HCT116 (cell line): ENCODE data around the gene DHCR7. TPM values are rescaled to one million over a fixed set of nuclear protein-coding genes. Genes with fewer than 3 reads are reported as not detected.

Experiments used
- ATAC-seq: fragments of 200-7000 bp; cut with Tn5 transposase; 2 replicates; pipeline ENCODE4 v1.9.1; 2020; ENCODE audit warnings: mild to moderate bottlenecking, moderate library complexity
- BruUV-seq: library from RNA; stranded (reverse); fragments of 400-500 nt; replicated peaks from 2 replicates; lab custom pipeline; 2021; lab: Mats Ljungman, UMichigan
- CTCF ChIA-PET: fragments of 300-600 bp; sonication (Branson Sonifier 250); formaldehyde crosslinking; loops from one replicate; lab custom pipeline; 2021; ENCODE audit warnings: antibody characterized with exemption; lab: Charles Lee
- POLR2A ChIA-PET: fragments of 300-600, 350-600 bp; sonication (Branson Sonifier 250); formaldehyde crosslinking; loops from one replicate; lab custom pipeline; 2021; ENCODE audit warnings: antibody characterized with exemption; lab: Charles Lee
- RAD21 ChIA-PET, 2 experiments: fragments of 300-600 bp; sonication (Branson Sonifier 250); formaldehyde crosslinking; loops; one replicate each; lab custom pipeline; 2023; ENCODE audit warnings: low total read pairs in 2 of 2; ENCODE audit not compliant: uncharacterized antibody in 2 of 2, unreplicated experiment in 2 of 2, low non-redundant PET in 1 of 2; lab: Charles Lee
- DNase-seq: peaks from one replicate; pipeline ENCODE4 v3.0.0-alpha.2; 2010; ENCODE audit warnings: low read depth, low spot score
- H2AFZ ChIP-seq: fragments of 200-600 bp; shearing (Covaris generic), sonication (generic); 2 replicates; pipeline ENCODE4 v1.6.1; 2017; ENCODE audit warnings: low read depth, mixed run types, mixed read lengths, antibody characterized with exemption, low read length; ENCODE audit not compliant: poor library complexity, severe bottlenecking
- H3K27ac ChIP-seq: 2 replicates; pipeline ENCODE4 v1.5.1; 2012; ENCODE audit warnings: low read depth, low read length
- H3K27me3 ChIP-seq: fragments of 200-600 bp; sonication (generic); 2 replicates; pipeline ENCODE4 v1.6.1; 2016; ENCODE audit warnings: mixed run types, low read length, mixed read lengths; ENCODE audit not compliant: insufficient read depth
- H3K36me3 ChIP-seq, 2 experiments: fragments of 200-500 bp in 1 of 2; fragments of 200-600 bp in 1 of 2; sonication (Bioruptor generic) in 1 of 2; sonication (generic) in 1 of 2; 2 replicates each; pipeline versions ENCODE4 v1.5.1 to v1.6.1; 2014 to 2016; ENCODE audit warnings: low read length in 2 of 2, inconsistent platforms in 1 of 2, mixed read lengths in 1 of 2, mixed run types in 1 of 2; ENCODE audit not compliant: insufficient read depth in 2 of 2, control insufficient read depth in 1 of 2
- H3K4me1 ChIP-seq, 2 experiments: fragments of 200-600 bp in 1 of 2; sonication (generic) in 1 of 2; 2 replicates each; pipeline versions ENCODE4 v1.5.1 to v1.6.1; 2012 to 2017; ENCODE audit warnings: low read length in 2 of 2, inconsistent platforms in 1 of 2, mild to moderate bottlenecking in 1 of 2, mixed read lengths in 1 of 2, mixed run types in 1 of 2, moderate library complexity in 1 of 2; ENCODE audit not compliant: insufficient read depth in 2 of 2, control insufficient read depth in 1 of 2
- H3K4me2 ChIP-seq: fragments of 200-600 bp; sonication (generic); 2 replicates; pipeline ENCODE4 v1.6.1; 2017; ENCODE audit warnings: mixed run types, low read length, mixed read lengths
- H3K4me3 ChIP-seq, 2 experiments: fragments of 200-600 bp in 1 of 2; sonication (generic) in 1 of 2; replicated peaks in 1 of 2; 2 replicates each; pipeline ENCODE4 v1.5.1; 2011 to 2016; ENCODE audit warnings: low read length in 2 of 2, control low read depth in 1 of 2, low read depth in 1 of 2, mild to moderate bottlenecking in 1 of 2, mixed read lengths in 1 of 2, mixed run types in 1 of 2
- H3K79me2 ChIP-seq: fragments of 200-600 bp; sonication (generic); 2 replicates; pipeline ENCODE4 v1.6.1; 2017; ENCODE audit warnings: mild to moderate bottlenecking, mixed run types, low read length, moderate library complexity, mixed read lengths; ENCODE audit not compliant: insufficient read depth
- H3K9ac ChIP-seq: fragments of 200-600 bp; sonication (generic); 2 replicates; pipeline ENCODE4 v1.6.1; 2016; ENCODE audit warnings: low read length, mixed read lengths
- H3K9me2 ChIP-seq: fragments of 200-600 bp; sonication (generic), shearing (Covaris generic); 2 replicates; pipeline ENCODE4 v1.6.1; 2017; ENCODE audit warnings: mixed run types, mild to moderate bottlenecking, moderate library complexity; ENCODE audit not compliant: insufficient read depth
- H3K9me3 ChIP-seq, 2 experiments: fragments of 200-500 bp in 1 of 2; fragments of 200-600 bp in 1 of 2; sonication (Bioruptor generic) in 1 of 2; sonication (generic) in 1 of 2; 2 replicates each; pipeline ENCODE4 v1.6.1; 2014 to 2017; ENCODE audit warnings: low read length in 2 of 2, mixed read lengths in 2 of 2, inconsistent platforms in 1 of 2, low read depth in 1 of 2, mild to moderate bottlenecking in 1 of 2, mixed run types in 1 of 2, moderate library complexity in 1 of 2; ENCODE audit not compliant: control insufficient read depth in 1 of 2, insufficient read depth in 1 of 2
- H4K20me1 ChIP-seq: fragments of 200-600 bp; sonication (generic), shearing (Covaris generic); 2 replicates; pipeline ENCODE4 v1.6.1; 2017; ENCODE audit warnings: mixed run types, mild to moderate bottlenecking, moderate library complexity; ENCODE audit not compliant: insufficient read depth
- ATF3 ChIP-seq: IDR thresholded peaks from 2 replicates; pipeline ENCODE4 v1.6.1; 2012
- CBX3 ChIP-seq: IDR thresholded peaks from 2 replicates; pipeline ENCODE4 v1.6.1; 2012; ENCODE audit warnings: low read depth
- CTCF ChIP-seq, 3 experiments: fragments of 200-600 bp in 1 of 3; sonication (generic) in 1 of 3; IDR thresholded peaks in 2 of 3; conservative IDR thresholded peaks in 1 of 3; 2 replicates each; pipeline ENCODE4 v1.5.1; 2012 to 2017; ENCODE audit warnings: low read depth in 2 of 3, low read length in 2 of 3, antibody characterized with exemption in 1 of 3, borderline replicate concordance in 1 of 3, control low read depth in 1 of 3, mild to moderate bottlenecking in 1 of 3, mixed read lengths in 1 of 3, mixed run types in 1 of 3, moderate library complexity in 1 of 3; ENCODE audit not compliant: insufficient read depth in 1 of 3
- EGR1 ChIP-seq: IDR thresholded peaks from 2 replicates; pipeline ENCODE4 v1.6.1; 2012; ENCODE audit warnings: low read depth
- EZH2 ChIP-seq: fragments of 200-600 bp; sonication (generic); IDR thresholded peaks from 2 replicates; pipeline ENCODE4 v1.6.1; 2017; ENCODE audit warnings: antibody characterized with exemption, mixed run types
- EZH2phosphoT487 ChIP-seq: fragments of 200-600 bp; IDR thresholded peaks from 2 replicates; pipeline ENCODE4 v1.6.1; 2018; ENCODE audit warnings: antibody characterized with exemption, borderline replicate concordance
- JUND ChIP-seq: IDR thresholded peaks from 2 replicates; pipeline ENCODE4 v1.6.1; 2012
- MAX ChIP-seq: IDR thresholded peaks from 2 replicates; pipeline ENCODE4 v1.6.1; 2012
- POLR2A ChIP-seq: IDR thresholded peaks from 2 replicates; pipeline ENCODE4 v1.7.0; 2011; ENCODE audit warnings: borderline replicate concordance; ENCODE audit not compliant: insufficient read depth, insufficient read length; ENCODE audit errors: extremely low read depth
- POLR2AphosphoS5 ChIP-seq: IDR thresholded peaks from 2 replicates; pipeline ENCODE4 v1.6.1; 2011; ENCODE audit warnings: mild to moderate bottlenecking, low read depth, low read length, moderate library complexity
- REST ChIP-seq: IDR thresholded peaks from 2 replicates; pipeline ENCODE4 v1.6.1; 2012; ENCODE audit warnings: low read depth
- SP1 ChIP-seq: IDR thresholded peaks from 2 replicates; pipeline ENCODE4 v1.6.1; 2012; ENCODE audit warnings: low read depth
- SRF ChIP-seq: IDR thresholded peaks from 2 replicates; pipeline ENCODE4 v1.6.1; 2012; ENCODE audit warnings: low read depth
- TCF7L2 ChIP-seq: IDR thresholded peaks from 2 replicates; pipeline ENCODE4 v1.7.0; 2011; ENCODE audit warnings: borderline replicate concordance, inconsistent platforms; ENCODE audit not compliant: insufficient read depth, insufficient read length; ENCODE audit errors: extremely low read depth
- ZBTB33 ChIP-seq: IDR thresholded peaks from 2 replicates; pipeline ENCODE4 v1.6.1; 2011; ENCODE audit warnings: mild to moderate bottlenecking, low read length, moderate library complexity; ENCODE audit not compliant: insufficient replicate concordance; ENCODE audit errors: extremely low read depth
- ZFX ChIP-seq: fragments of 450-650 bp; IDR thresholded peaks from 2 replicates; pipeline ENCODE4 v1.6.1; 2017
- intact Hi-C: fragments of 100-400 bp; cut with micrococcal nuclease; formaldehyde crosslinking; loops from 2 replicates; pipeline ENCODE4 v1.10.0; 2022
- total RNA-seq: library from RNA; stranded (reverse); gene quantifications from one replicate; pipeline ENCODE4 v1.2.1, GENCODE V29; 2021; ENCODE audit not compliant: unreplicated experiment

DHCR7 gene
- total RNA-seq, 1 experiment from 2014 or later = 115 TPM

GRCh38 chr11:71400216-71400615 is 48.0 kb downstream of the DHCR7 start (continued):
- TF ChIP-seq EZH2phosphoT487 = no peak
- TF ChIP-seq CTCF (IDR thresholded peaks at IDR 0.05 in 2 of 3, conservative IDR thresholded peaks at IDR 0.05 in 1 of 3; ENCODE audit: borderline replicate concordance in 1 of 3, insufficient read depth in 1 of 3, low read depth in 2 of 3, low read length in 2 of 3) = no peak
- TF ChIP-seq SP1 = no peak
- TF ChIP-seq POLR2A = no peak
- no peak for TF ChIP-seq SRF
- no peak for TF ChIP-seq ZBTB33
- TF ChIP-seq ZFX = no peak
- TF ChIP-seq, all 23 proteins: peak for 0

GRCh38 chr11:71399341-71399740 is 48.9 kb downstream of the DHCR7 start:
- no peak for ATAC-seq
- Histone ChIP-seq H3K4me1 (peaks cover 0 to 3% of the 10 kb centered on the region in 2 experiments; a peak in 1 of 4 replicates), H3K9me3 (no peaks in the 10 kb centered on the region), H3K9ac (no peak overlapping the region), H3K36me3 (no peaks in the 10 kb centered on the region), H2AFZ (no peak overlapping the region), H3K4me3 (no peak overlapping the region), H3K27me3 (peaks cover 8% of the 10 kb centered on the region; the same call in 1 of the 2 replicates), H3K9me2 (no peaks in the 10 kb centered on the region), H3K79me2 (no peaks in the 10 kb centered on the region), H3K27ac (no peak overlapping the region), H4K20me1 (no peaks in the 10 kb centered on the region), H3K4me2 (no peak overlapping the region)
- POLR2A ChIA-PET = no interaction called here
- intact Hi-C loops = no loop called here
- RAD21 ChIA-PET = no interaction called here
- CTCF ChIA-PET = no interaction called here
- no peak for DNase-seq
- BruUV-seq = no TSS peak
- TF ChIP-seq JUND (no peak), ATF3 (no peak), REST (no peak), MAX (no peak), SRF (no peak), CBX3 (no peak), TCF7L2 (no peak), EGR1 (no peak), POLR2AphosphoS5 (no peak), EZH2 (no peak), EZH2phosphoT487 (no peak)
